ENCODE measurements around the gene ISL1. TPM values are rescaled to one million over a fixed set of nuclear protein-coding genes. Genes with fewer than 3 reads are reported as not detected.

Gene ISL1
- total RNA-seq, 1 donor from 2014 or later = 0.15 TPM

DNA sequence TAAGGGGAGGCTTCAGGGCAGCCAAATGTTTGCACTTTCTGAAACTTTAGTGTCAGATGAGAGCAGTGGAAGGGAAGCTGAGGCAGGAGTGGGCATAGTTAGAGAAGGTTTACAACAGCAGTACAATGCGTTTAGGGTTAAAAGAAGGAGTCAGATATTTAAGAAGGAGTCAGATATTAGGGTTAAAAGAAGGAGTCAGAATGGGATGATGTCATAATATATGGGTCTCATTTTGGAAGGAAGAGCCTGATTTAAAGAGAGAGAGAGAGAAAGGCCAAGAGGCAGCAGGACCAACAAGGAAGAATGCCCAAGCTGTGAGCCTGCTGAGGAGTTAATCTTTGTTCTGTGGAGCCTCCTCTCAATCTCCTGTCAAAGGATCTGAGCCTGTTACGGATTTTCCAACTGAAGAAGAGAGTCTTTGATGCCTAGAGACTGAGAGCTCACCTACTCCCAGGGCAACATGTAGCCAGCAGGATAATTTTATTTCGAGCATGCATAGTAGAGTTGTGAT lies 9.5 kb downstream of the ISL1 start:
- ATAC-seq (no peak), DNase-seq (no peak)
- Histone ChIP-seq H3K27ac (no peak overlapping the region), H3K4me1 (peaks cover 14% of the 10 kb centered on the region), H3K4me3 (no peak overlapping the region), H3K9me3 (no peaks in the 10 kb centered on the region), H3K27me3 (ENCODE audit: low read depth) (peaks cover 86% of the 10 kb centered on the region), H3K36me3 (no peaks in the 10 kb centered on the region)
- intact Hi-C loops (cut with DNase I) = no loop called here
- TF ChIP-seq, protein P1, sequence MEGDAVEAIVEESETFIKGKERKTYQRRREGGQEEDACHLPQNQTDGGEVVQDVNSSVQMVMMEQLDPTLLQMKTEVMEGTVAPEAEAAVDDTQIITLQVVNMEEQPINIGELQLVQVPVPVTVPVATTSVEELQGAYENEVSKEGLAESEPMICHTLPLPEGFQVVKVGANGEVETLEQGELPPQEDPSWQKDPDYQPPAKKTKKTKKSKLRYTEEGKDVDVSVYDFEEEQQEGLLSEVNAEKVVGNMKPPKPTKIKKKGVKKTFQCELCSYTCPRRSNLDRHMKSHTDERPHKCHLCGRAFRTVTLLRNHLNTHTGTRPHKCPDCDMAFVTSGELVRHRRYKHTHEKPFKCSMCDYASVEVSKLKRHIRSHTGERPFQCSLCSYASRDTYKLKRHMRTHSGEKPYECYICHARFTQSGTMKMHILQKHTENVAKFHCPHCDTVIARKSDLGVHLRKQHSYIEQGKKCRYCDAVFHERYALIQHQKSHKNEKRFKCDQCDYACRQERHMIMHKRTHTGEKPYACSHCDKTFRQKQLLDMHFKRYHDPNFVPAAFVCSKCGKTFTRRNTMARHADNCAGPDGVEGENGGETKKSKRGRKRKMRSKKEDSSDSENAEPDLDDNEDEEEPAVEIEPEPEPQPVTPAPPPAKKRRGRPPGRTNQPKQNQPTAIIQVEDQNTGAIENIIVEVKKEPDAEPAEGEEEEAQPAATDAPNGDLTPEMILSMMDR (IDR thresholded peaks at IDR 0.05) = no peak

DNA sequence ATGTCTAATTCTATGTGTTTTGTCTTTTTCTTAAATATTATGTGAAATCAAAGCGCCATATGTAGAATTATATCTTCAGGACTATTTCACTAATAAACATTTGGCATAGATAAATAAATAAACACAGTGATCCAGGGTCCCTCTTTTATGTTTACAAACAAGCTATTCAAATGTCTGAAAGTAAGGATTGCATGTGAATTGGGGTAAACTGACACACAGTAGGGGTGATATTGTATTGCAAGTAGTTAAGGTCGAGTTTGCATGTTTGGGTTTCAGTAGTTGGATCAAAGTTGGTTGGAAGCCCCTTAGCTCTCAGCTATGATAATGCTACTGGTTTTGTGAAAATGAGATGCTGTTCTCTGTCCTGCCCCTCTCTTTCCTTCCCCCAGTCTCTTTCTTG lies 11.4 kb downstream of the ISL1 start:
- DNase-seq (no peak), ATAC-seq (no peak)
- Histone ChIP-seq H3K9me3 (no peaks in the 10 kb centered on the region), H3K36me3 (no peaks in the 10 kb centered on the region), H3K27ac (no peak overlapping the region), H3K27me3 (ENCODE audit: low read depth) (peaks cover 86% of the 10 kb centered on the region), H3K4me1 (peaks cover 7% of the 10 kb centered on the region), H3K4me3 (no peak overlapping the region)
- intact Hi-C loops (cut with DNase I) = no loop called here
- TF ChIP-seq, protein P1 (IDR thresholded peaks at IDR 0.05) = no peak

DNA sequence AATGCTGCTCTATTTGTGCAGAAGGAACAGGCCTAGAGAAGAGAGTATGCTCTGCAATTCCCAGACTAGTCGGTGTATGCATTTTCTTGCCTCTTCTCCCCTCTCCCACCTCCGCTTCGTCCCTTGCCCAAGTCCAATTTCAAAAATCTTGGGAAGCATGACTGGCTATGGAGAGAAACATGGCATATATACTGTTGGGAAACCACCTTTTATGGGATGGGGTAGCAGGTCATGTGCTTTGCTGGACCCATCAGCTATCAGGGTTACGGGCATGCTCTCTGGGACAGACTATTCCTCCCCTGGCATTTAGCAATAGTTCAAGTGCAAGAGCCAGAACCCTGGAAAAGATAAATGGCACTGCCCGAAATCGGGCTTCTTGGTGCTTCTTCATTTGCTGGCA lies 12.0 kb downstream of the ISL1 start:
- no peak overlapping the region for H3K27ac ChIP-seq
- no peak overlapping the region for H3K4me3 ChIP-seq
- no peak for DNase-seq
- TF ChIP-seq, protein P1 (IDR thresholded peaks at IDR 0.05) = no peak
- H3K9me3 ChIP-seq = no peaks in the 10 kb centered on the region
- peaks cover 86% of the 10 kb centered on the region for H3K27me3 ChIP-seq (ENCODE audit: low read depth)
- intact Hi-C loops (cut with DNase I) = no loop called here
- ATAC-seq = no peak
- peaks cover under 1% of the 10 kb centered on the region for H3K4me1 ChIP-seq
- H3K36me3 ChIP-seq = no peaks in the 10 kb centered on the region

DNA sequence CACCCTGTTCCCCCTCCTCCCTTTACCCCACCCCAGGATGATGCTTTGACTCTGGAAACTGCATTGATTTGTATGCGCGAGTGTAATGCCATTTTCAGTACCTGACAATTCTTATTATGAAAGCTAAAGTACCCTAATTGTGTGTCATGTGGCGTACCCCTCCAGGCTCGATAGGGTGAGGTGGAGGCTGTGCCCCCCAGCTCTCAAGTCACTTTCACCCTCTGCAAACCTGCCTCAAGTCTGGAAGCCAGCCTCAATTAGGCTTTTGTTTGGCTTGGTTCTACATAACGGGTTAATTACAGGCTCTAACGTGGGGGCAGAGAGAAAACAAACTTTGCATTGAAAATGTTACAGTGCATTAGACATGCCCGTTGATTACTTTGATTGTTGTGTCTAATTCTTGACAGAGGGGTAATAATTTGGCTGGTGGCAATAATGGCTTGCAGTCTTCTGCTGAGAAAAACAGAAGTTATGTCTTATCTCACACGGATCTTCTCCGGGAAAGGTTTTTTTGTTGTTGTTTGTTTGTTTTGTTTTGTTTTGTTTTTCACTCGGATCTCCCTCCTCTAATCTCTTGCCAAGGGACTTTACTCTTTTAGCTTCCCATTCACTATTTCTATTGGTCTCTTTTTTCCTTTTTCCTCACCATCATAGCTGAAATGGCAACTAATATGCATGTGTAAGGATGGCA lies 12.6 kb downstream of the ISL1 start:
- Histone ChIP-seq H3K27ac (no peak overlapping the region), H3K9me3 (no peaks in the 10 kb centered on the region), H3K4me3 (no peak overlapping the region), H3K27me3 (ENCODE audit: low read depth) (peaks cover 84% of the 10 kb centered on the region), H3K4me1 (no peaks in the 10 kb centered on the region), H3K36me3 (no peaks in the 10 kb centered on the region)
- DNase-seq (no peak), ATAC-seq (no peak)
- TF ChIP-seq, protein P1 (IDR thresholded peaks at IDR 0.05) = no peak
- intact Hi-C loops (cut with DNase I) = no loop called here

DNA sequence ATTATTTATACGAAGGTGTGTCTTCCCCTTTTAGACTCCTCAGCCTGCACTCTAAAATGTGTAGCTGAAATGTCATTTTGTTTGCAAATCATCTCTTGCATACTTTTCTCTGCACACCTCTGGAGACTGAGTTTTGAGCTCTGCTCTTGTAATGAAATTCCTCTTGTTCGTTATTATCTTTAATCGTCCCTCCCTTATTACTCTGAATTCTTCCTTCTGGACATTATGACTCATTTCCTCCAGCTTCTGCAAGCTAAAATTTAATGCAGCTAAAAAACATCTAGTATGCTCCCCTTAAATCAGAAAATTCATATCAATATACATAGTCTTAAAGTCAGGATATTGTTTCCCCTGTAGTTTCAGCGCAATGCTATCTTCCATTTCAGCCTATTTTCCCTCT lies 13.5 kb downstream of the ISL1 start:
- Histone ChIP-seq H3K27ac (no peak overlapping the region), H3K36me3 (no peaks in the 10 kb centered on the region), H3K9me3 (no peaks in the 10 kb centered on the region), H3K27me3 (ENCODE audit: low read depth) (peaks cover 76% of the 10 kb centered on the region), H3K4me3 (no peak overlapping the region), H3K4me1 (no peaks in the 10 kb centered on the region)
- DNase-seq (no peak), ATAC-seq (no peak)
- intact Hi-C loops (cut with DNase I) = no loop called here
- TF ChIP-seq, protein P1 (IDR thresholded peaks at IDR 0.05) = no peak

Measured in lower lobe of right lung (tissue), 2 donors.